Activated CD4-positive, alpha-beta memory T cell treated with anti-CD3 and anti-CD28 coated beads, Interleukin-2, amount 10 ng/mL, durations not matched to agents 7 days and 5 days (primary cell): Measurements from ENCODE around the gene LGMN. TPM values are rescaled to one million over a fixed set of nuclear protein-coding genes. Genes with fewer than 3 reads are reported as not detected.

Experiments used
- CTCF ChIA-PET: fragments of 350-600 bp; sonication (Branson Sonifier 250); formaldehyde crosslinking; loops from one replicate; lab custom pipeline; 2021; ENCODE audit warnings: antibody characterized with exemption, inconsistent platforms; lab: Charles Lee
- POLR2A ChIA-PET: fragments of 350-600 bp; sonication (Branson Sonifier 250); formaldehyde crosslinking; loops from one replicate; lab custom pipeline; 2021; ENCODE audit warnings: antibody characterized with exemption; lab: Charles Lee
- DNase-seq: peaks from one replicate; pipeline ENCODE4 v3.0.0-alpha.2; 2020
- H3K27ac Mint-ChIP-seq: one replicate; pipeline ENCODE4 v1.8.0; 2021; ENCODE audit warnings: mild to moderate bottlenecking, mixed read lengths
- H3K27me3 Mint-ChIP-seq: one replicate; pipeline ENCODE4 v1.8.0; 2021; ENCODE audit warnings: mixed read lengths
- H3K36me3 Mint-ChIP-seq: one replicate; pipeline ENCODE4 v1.8.0; 2021; ENCODE audit warnings: low read depth, mixed read lengths
- H3K4me1 Mint-ChIP-seq: one replicate; pipeline ENCODE4 v1.8.0; 2021; ENCODE audit warnings: mixed read lengths
- H3K4me3 Mint-ChIP-seq: one replicate; pipeline ENCODE4 v1.8.0; 2021; ENCODE audit warnings: mild to moderate bottlenecking, mixed read lengths
- H3K9me3 Mint-ChIP-seq: one replicate; pipeline ENCODE4 v1.8.0; 2021; ENCODE audit warnings: mixed read lengths
- total RNA-seq, 2 experiments: library from RNA; stranded (reverse); gene quantifications; one replicate each; pipeline ENCODE4 v1.2.3, GENCODE V29; 2021

Gene LGMN
- total RNA-seq, 2 experiments from 2014 or later = 5.3 to 5.9 TPM

- no peak for DNase-seq
- H3K4me3 Mint-ChIP-seq = no peak overlapping the region
- no peaks in the 10 kb centered on the region for H3K9me3 Mint-ChIP-seq
- no peaks in the 10 kb centered on the region for H3K4me1 Mint-ChIP-seq
- H3K36me3 Mint-ChIP-seq = no peaks in the 10 kb centered on the region
- H3K27me3 Mint-ChIP-seq = peaks cover 38% of the 10 kb centered on the region
- POLR2A ChIA-PET = no interaction called here
- CTCF ChIA-PET = no interaction called here
- no peak overlapping the region for H3K27ac Mint-ChIP-seq
Observed at GRCh38 chr14:92701826-92702225, 46.6 kb downstream of the LGMN start.

GRCh38 chr14:92698393-92698792 lies 50.0 kb downstream of the LGMN start:
- ChIA-PET CTCF (interaction anchor here (1.0 kb wide), 1 partner anchor 12 kb away, joined by 3 read pairs; no protein-coding TSS in a partner anchor), POLR2A (no interaction called here)
- no peak overlapping the region for H3K4me3 Mint-ChIP-seq
- no peak overlapping the region for H3K27ac Mint-ChIP-seq
- peaks cover 47% of the 10 kb centered on the region for H3K27me3 Mint-ChIP-seq
- peaks cover 1% of the 10 kb centered on the region for H3K4me1 Mint-ChIP-seq
- DNase-seq = no peak
- H3K36me3 Mint-ChIP-seq = no peaks in the 10 kb centered on the region
- no peaks in the 10 kb centered on the region for H3K9me3 Mint-ChIP-seq

DNA sequence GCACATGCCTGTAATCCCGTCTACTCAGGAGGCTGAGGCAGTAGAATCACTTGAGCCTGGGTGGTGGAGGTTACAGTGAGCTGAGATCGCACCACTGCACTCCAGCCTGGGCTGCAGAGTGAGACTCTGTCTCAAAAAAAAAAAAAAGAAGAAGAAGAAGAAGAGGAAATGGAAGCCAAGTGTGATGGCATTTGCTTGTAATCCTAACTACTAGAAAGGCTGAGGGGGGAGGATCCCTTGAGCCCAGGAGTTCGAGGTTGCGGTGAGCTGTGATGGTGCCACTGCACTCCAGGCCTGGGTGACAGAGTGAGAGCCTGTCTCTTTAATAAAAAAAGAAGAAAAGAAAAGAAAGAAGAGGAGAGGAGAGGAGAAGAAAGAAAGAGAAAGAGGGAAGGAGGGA lies 52.1 kb downstream of the LGMN start:
- ChIA-PET CTCF (no interaction called here), POLR2A (no interaction called here)
- no peak overlapping the region for H3K27ac Mint-ChIP-seq
- H3K4me3 Mint-ChIP-seq = no peak overlapping the region
- DNase-seq = no peak
- no peaks in the 10 kb centered on the region for H3K36me3 Mint-ChIP-seq
- peaks cover 8% of the 10 kb centered on the region for H3K4me1 Mint-ChIP-seq
- H3K27me3 Mint-ChIP-seq = peaks cover 39% of the 10 kb centered on the region
- H3K9me3 Mint-ChIP-seq = no peaks in the 10 kb centered on the region

DNA sequence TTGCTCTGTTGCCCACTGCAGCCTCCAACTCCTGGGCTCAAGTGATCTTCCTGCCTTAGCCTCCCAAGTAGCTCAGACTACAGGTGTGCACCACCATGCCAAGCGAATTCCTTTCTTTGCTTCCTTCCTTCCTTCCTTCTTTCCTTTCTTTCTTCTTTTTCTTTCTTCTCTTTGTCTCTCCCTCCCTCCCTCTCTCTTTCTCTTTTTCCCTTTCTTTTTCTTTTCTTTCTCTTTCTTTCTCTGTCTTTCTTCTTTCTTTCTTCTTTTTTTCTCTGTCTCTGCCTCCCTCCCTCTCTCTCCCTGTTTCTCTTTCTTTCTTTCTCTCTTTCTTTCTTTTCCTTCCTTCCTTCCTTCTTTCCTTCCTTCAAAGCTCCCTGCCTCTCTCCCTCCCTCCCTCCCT lies 52.9 kb downstream of the LGMN start:
- Mint-ChIP-seq H3K36me3 (no peaks in the 10 kb centered on the region), H3K9me3 (no peaks in the 10 kb centered on the region), H3K4me1 (peaks cover 8% of the 10 kb centered on the region), H3K4me3 (no peak overlapping the region), H3K27me3 (peaks cover 36% of the 10 kb centered on the region), H3K27ac (no peak overlapping the region)
- ChIA-PET CTCF (interaction anchor here (1.4 kb wide), 1 partner anchor 9 kb away, joined by 5 read pairs; no protein-coding TSS in a partner anchor), POLR2A (no interaction called here)
- DNase-seq = no peak

- peaks cover 32% of the 10 kb centered on the region for H3K27me3 Mint-ChIP-seq
- no peak overlapping the region for H3K27ac Mint-ChIP-seq
- no peak for DNase-seq
- ChIA-PET POLR2A (no interaction called here), CTCF (interaction anchor here (1.4 kb wide), 1 partner anchor 8 kb away, joined by 5 read pairs; no protein-coding TSS in a partner anchor)
- no peaks in the 10 kb centered on the region for H3K9me3 Mint-ChIP-seq
- H3K36me3 Mint-ChIP-seq = no peaks in the 10 kb centered on the region
- H3K4me1 Mint-ChIP-seq = peaks cover 8% of the 10 kb centered on the region
- H3K4me3 Mint-ChIP-seq = no peak overlapping the region
Observed at GRCh38 chr14:92694807-92695206, 53.6 kb downstream of the LGMN start.

DNA sequence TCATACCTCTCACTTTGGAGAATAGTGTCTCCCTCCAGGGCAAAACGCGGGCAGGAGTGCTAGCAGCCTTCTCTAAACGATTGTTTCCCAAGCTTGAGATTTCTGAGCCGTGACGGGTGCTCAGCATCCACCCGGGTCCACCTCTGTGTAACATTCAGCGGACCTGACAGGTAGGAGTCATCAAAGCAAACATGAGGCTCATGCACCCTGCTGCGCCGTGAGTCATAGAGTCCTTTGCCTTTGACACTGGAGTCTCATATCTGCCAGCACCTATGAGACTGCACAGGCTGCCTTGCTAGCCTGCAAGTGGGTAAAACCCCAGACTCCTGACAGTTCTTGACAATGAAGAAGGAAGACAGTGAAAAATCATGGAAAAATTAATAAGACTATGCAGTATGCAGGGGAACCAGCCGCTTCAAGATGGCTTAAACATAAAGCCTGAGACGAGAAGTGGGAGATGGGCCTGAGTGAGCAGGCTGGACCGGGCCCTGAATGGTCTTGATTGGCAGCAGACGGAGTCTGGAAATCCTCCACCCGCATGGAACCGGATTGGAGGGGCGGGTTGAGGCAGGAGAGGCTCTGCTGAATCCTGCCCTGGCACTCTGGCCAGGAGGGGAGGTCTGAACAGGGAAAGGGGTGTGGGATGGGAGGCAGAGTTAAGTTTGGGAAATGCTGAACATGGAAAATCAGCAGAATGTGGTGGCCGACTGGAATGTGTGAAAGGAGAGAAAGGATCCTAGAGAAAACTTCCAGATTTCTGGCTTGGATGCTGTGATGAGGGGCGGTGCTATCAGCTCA lies 54.2 kb downstream of the LGMN start:
- H3K27me3 Mint-ChIP-seq = peaks cover 29% of the 10 kb centered on the region
- H3K27ac Mint-ChIP-seq = no peak overlapping the region
- peaks cover 8% of the 10 kb centered on the region for H3K4me1 Mint-ChIP-seq
- no peaks in the 10 kb centered on the region for H3K9me3 Mint-ChIP-seq
- no peaks in the 10 kb centered on the region for H3K36me3 Mint-ChIP-seq
- H3K4me3 Mint-ChIP-seq = no peak overlapping the region
- no peak for DNase-seq
- CTCF ChIA-PET = interaction anchor here (1.4 to 1.8 kb wide), 2 partner anchors 8 to 12 kb away, joined by 4 to 5 read pairs; no protein-coding TSS in a partner anchor
- POLR2A ChIA-PET = no interaction called here

GRCh38 chr14:92692822-92693226 lies 55.6 kb downstream of the LGMN start:
- CTCF ChIA-PET = interaction anchor here (1.8 kb wide), 1 partner anchor 11 kb away, joined by 4 read pairs; no protein-coding TSS in a partner anchor
- H3K27me3 Mint-ChIP-seq = peaks cover 23% of the 10 kb centered on the region
- no peak overlapping the region for H3K27ac Mint-ChIP-seq

GRCh38 chr14:92690171-92691011 lies 58.0 kb downstream of the LGMN start:
- CTCF ChIA-PET = interaction anchor here (0.6 to 1.6 kb wide), 9 partner anchors 9 to 569 kb away, joined by 3 to 5 read pairs (median 3); partner anchors contain the start of genes CPSF2 and NDUFB1
- peaks cover 10% of the 10 kb centered on the region for H3K27me3 Mint-ChIP-seq
- H3K9me3 Mint-ChIP-seq = no peaks in the 10 kb centered on the region
- no peak overlapping the region for H3K4me3 Mint-ChIP-seq
- POLR2A ChIA-PET = interaction anchor here (0.6 kb wide), 1 partner anchor 472 kb away, joined by 3 read pairs; no protein-coding TSS in a partner anchor
- no peak overlapping the region for H3K27ac Mint-ChIP-seq
- H3K36me3 Mint-ChIP-seq = peaks cover 10% of the 10 kb centered on the region
- no peak for DNase-seq
- H3K4me1 Mint-ChIP-seq = peaks cover 8% of the 10 kb centered on the region

More at GRCh38 chr14:92692822-92693226, 55.6 kb downstream of the LGMN start:
- H3K9me3 Mint-ChIP-seq = no peaks in the 10 kb centered on the region
- H3K4me3 Mint-ChIP-seq = no peak overlapping the region
- no peaks in the 10 kb centered on the region for H3K36me3 Mint-ChIP-seq
- no peak for DNase-seq
- POLR2A ChIA-PET = no interaction called here
- peaks cover 8% of the 10 kb centered on the region for H3K4me1 Mint-ChIP-seq

- CTCF ChIA-PET = interaction anchor here (0.6 to 2.0 kb wide), 5 partner anchors 37 to 535 kb away, joined by 3 to 6 read pairs (median 4); no protein-coding TSS in a partner anchor
- H3K4me3 Mint-ChIP-seq = no peak overlapping the region
- POLR2A ChIA-PET = no interaction called here
Observed at GRCh38 chr14:92688434-92689375, 59.7 kb downstream of the LGMN start.

DNA sequence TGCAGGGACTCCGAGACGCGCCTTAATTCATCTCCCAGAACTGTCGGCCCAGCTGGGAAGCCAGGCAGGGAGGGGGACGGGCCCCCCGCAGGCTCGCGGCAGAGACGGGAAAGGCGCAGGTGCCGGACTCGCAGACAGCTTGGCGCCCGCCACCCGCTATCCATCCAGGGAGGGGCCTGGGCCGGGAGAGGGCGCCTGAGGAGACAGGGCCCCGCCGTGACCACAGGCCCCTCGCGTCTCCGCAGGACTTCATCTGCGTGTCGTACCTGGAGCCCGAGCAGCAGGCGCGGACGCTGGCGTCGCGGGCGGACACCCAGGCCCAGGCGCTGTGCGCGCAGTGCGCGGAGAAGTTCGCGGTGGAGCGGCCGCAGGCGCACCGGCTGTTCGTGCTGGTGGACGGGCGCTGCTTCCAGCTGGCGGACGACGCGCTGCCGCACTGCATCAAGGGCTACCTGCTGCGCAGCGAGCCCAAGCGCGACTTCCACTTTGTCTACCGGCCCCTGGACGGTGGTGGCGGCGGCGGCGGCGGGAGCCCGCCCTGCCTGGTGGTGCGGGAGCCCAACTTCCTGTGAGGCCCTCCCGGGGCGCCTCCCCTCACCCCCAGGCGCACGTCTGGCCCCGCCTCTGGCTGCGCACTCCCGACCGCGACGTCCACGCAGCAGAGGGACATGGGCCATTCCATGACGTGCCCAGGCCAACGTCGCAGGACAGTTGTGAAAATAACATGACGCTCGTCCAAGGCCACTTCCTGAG lies 60.6 kb downstream of the LGMN start:
- CTCF ChIA-PET = interaction anchor here (0.9 to 2.0 kb wide), 5 partner anchors 21 to 134 kb away, joined by 4 to 8 read pairs (median 6); no protein-coding TSS in a partner anchor
- peaks cover 2% of the 10 kb centered on the region for H3K4me1 Mint-ChIP-seq
- no peak overlapping the region for H3K4me3 Mint-ChIP-seq
- H3K27me3 Mint-ChIP-seq = no peaks in the 10 kb centered on the region
- peaks cover 10% of the 10 kb centered on the region for H3K36me3 Mint-ChIP-seq
- no peak overlapping the region for H3K27ac Mint-ChIP-seq
- no peak for DNase-seq
- POLR2A ChIA-PET = no interaction called here
- no peaks in the 10 kb centered on the region for H3K9me3 Mint-ChIP-seq

More at GRCh38 chr14:92688434-92689375, 59.7 kb downstream of the LGMN start:
- Mint-ChIP-seq H3K4me1 (peaks cover 8% of the 10 kb centered on the region), H3K27me3 (no peaks in the 10 kb centered on the region), H3K36me3 (peaks cover 10% of the 10 kb centered on the region), H3K9me3 (no peaks in the 10 kb centered on the region), H3K27ac (no peak overlapping the region)
- no peak for DNase-seq

GRCh38 chr14:92686900-92687427 lies 61.5 kb downstream of the LGMN start:
- Mint-ChIP-seq H3K27ac (no peak overlapping the region), H3K4me3 (no peak overlapping the region), H3K4me1 (peaks cover 3% of the 10 kb centered on the region), H3K27me3 (no peaks in the 10 kb centered on the region), H3K36me3 (peaks cover 10% of the 10 kb centered on the region), H3K9me3 (no peaks in the 10 kb centered on the region)
- DNase-seq = peak; percentile 60
- ChIA-PET CTCF (interaction anchor here (0.7 to 2.0 kb wide), 26 partner anchors 8 to 170 kb away, joined by 3 to 14 read pairs (median 4); partner anchors contain the start of gene GOLGA5), POLR2A (no interaction called here)
